KOPT-K1 (cell line): Measurements from ENCODE around the gene DUSP23.

Experiments used
- H3K27ac ChIP-seq: fragments of 200-600 bp; sonication (generic); 2 replicates; pipeline ENCODE4 v1.5.1; 2016; ENCODE audit warnings: antibody characterized with exemption, mild to moderate bottlenecking, low read depth, low read length; ENCODE audit not compliant: poor library complexity, severe bottlenecking
- H3K36me3 ChIP-seq: fragments of 200-600 bp; sonication (generic); 2 replicates; pipeline ENCODE4 v1.5.1; 2017; ENCODE audit warnings: antibody characterized with exemption, mild to moderate bottlenecking, low read length, moderate library complexity; ENCODE audit not compliant: insufficient read depth
- H3K9me3 ChIP-seq: fragments of 200-600 bp; sonication (generic); 2 replicates; pipeline ENCODE4 v1.5.1; 2017; ENCODE audit warnings: antibody characterized with exemption, low read length, mild to moderate bottlenecking; ENCODE audit not compliant: insufficient read depth, poor library complexity, severe bottlenecking

Gene DUSP23

DNA sequence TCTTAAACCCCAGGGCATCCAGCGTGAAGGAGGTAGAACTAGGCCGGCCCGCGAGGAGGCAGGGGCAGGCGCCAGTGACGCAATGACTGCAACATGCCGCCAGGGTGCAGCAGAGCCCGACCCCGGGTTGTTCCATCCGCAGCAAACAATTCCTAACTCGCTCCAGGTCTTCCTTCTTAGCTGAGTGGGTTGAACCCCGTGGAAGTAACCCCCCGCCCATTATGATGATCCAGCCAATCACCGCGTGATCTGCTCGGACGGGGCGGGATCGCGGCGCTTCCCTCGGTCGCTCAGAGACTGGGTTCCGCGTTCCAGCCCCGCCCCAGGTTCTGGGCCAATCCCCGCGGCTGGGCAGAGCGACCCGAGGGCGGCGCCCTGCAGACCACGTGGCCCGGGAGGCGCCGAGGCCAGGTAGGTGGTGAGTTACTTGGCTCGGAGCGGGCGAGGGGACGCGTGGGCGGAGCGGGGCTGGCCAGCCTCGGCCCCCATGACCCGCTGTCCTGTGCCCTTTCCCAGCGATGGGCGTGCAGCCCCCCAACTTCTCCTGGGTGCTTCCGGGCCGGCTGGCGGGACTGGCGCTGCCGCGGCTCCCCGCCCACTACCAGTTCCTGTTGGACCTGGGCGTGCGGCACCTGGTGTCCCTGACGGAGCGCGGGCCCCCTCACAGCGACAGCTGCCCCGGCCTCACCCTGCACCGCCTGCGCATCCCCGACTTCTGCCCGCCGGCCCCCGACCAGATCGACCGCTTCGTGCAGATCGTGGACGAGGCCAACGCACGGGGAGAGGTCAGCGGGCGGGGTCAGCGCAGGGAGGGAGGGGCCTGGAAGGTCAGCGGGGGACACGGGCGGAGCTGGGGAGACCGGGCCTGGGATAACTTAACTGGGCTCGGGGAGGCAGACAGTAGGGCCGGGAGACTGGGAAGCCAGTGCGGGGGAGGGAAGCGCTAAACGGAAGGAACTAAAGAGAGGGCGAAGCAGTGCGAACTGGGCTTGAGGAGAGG lies at the start of gene DUSP23:
TSS of gene DUSP23 (plus strand) at position 380 of the 1,000 bp plus-strand sequence. CDS start at position 519, 139 bp downstream.
- Histone ChIP-seq H3K9me3 (no peaks in the 10 kb centered on the region), H3K27ac (no peak within 1 kb of the TSS), H3K36me3 (no peaks in the 10 kb centered on the region)

DNA sequence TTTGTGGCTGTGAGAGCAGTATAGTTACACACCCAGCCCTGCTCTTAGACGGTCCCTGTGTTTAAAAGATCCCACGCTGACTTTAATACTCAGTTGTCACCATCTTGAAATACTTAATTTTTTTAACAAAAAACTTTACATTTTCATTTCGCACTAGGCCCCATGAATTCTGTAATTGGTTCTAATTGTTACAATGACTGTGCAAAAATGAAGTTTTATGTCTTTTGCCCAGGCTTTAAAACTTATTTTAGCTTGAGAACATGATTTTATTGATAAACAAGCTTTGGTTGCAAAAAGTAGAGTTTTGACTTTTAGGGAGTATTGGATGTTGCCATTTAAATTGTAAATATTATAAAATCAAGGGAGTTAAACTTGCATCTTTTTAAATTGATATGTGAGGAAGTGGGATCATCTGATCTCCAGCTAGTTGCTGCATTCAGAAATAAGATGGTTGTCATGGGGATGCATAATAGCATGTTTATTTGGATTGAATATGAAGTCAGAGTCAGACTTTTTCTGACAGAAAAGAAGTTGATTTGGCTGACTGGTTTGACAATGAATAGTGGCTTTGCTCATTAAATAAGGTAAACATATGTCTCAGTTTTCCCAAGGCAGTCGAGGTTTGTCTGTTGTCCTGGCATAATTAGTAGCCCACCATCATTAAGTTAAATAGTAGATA lies 43.4 kb upstream of the DUSP23 start:
- no peak overlapping the region for H3K27ac ChIP-seq
- no peaks in the 10 kb centered on the region for H3K9me3 ChIP-seq
- H3K36me3 ChIP-seq: no peaks in the 10 kb centered on the region

DNA sequence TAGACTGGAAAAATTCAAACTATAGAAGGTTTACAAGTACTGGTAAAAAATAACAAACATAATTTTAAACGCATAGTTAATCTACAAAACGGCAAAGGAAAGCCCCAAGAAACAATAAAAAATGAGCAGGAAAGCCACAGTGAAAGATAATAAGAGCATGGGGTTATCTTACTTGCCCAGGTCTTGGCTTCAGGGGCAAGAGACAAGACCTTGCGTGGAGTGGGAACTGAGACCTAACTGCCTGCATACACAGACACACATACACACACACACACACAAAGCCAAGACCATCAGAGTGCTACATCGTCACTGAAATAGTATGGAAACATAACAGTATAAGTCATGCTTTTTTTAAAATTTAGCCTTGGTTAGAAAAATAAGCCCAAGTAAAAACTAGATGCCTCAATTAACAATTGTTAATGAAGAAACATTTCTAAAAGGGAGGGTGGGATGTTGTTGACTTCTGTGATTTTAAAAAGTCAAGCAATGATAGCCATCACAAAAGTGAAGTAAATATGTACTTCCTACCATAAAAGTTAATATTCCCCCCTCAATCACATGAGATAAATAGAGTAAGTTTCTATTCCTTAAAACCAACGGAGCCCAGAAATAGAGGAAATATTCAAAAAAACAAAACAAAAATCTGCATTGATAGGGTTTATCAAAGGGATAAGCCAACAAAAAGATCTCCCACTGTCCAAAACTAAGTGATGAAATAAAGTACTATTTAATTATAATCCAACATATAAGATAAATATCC lies 36.9 kb upstream of the DUSP23 start:
- Histone ChIP-seq H3K9me3 (no peaks in the 10 kb centered on the region), H3K27ac (no peak overlapping the region)

DNA sequence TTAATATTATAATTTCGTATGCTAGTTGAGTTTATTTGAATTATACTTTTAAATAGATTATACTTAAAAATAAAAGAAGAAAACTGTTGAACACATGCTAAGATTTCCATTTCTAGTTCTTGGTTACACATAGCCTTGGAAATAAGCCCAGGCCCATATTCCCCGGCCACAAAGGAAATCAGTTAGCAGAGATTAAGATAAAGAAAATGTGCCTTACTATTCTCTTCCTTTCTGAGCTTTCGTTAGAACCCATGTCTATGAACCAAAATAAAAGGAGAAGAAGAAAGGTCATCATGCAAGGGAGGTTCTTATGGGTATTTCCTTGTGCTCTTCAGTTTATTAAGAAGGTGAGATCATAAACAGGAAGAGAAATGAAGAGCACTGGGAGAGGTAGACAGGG lies 34.1 kb upstream of the DUSP23 start:
- Histone ChIP-seq H3K9me3 (no peaks in the 10 kb centered on the region), H3K27ac (no peak overlapping the region), H3K36me3 (no peaks in the 10 kb centered on the region)

More for the DNA sequence above, 36.9 kb upstream of the DUSP23 start:
- H3K36me3 ChIP-seq: no peaks in the 10 kb centered on the region

DNA sequence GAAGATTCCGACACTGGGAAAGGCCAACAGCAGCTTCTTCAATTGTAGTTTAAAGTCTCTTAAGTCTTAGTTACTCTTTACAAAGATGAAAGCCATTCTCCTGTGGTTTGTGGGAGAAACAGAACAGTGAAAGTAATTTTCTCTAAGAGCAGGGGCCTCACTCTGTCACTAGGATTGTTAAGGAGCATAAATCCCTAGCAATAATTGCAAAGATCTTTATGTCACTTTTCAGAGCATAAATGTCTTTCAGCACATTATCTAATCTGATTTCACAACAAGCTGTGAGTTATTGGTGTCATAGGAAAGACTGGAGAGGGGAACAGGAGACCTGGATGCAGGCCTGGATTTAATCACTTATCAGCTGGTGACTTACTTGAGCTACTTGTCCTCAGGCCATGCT lies 32.4 kb upstream of the DUSP23 start:
- no peak overlapping the region for H3K27ac ChIP-seq
- H3K36me3 ChIP-seq: no peaks in the 10 kb centered on the region
- no peaks in the 10 kb centered on the region for H3K9me3 ChIP-seq

DNA sequence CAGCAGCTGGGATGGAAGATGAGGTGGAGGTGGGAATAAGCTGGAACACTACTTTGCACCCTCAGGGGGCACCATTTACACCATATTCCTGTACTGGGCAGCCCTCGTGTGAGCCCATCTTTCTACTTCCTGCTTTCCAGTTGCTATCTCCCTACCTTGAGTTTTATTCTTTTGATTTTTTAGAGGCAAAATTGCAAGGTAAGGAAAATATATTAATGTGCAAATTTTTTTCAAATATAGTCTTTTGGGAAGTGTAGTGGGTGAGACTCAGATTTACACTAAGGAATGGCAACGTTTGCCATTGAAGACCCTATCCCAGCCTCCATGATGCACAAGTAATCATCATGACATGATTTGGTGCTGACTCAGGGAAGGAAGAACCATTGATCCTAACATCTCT lies 31.1 kb upstream of the DUSP23 start:
- no peak overlapping the region for H3K27ac ChIP-seq
- H3K9me3 ChIP-seq: no peaks in the 10 kb centered on the region
- H3K36me3 ChIP-seq: no peaks in the 10 kb centered on the region

DNA sequence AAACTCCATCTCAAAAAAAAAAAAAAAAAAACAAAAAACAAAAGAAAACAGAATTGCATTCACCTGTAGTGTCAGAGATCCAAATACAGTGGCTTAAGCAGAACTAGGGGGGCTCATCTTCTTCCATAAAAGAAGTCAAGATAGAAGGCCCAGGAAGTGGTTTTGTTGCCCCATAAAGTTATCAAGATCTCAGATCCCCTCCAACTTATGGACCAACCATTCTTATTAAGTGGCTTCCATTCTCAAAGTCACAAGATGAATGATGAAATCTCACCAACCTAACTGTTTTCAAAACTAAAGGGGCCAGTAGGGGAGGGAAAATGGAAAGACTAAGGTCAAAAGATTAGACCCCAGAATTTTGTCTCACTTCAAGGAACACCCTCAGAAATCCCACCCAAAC lies 30.1 kb upstream of the DUSP23 start:
- no peaks in the 10 kb centered on the region for H3K36me3 ChIP-seq
- no peaks in the 10 kb centered on the region for H3K9me3 ChIP-seq
- H3K27ac ChIP-seq: no peak overlapping the region

DNA sequence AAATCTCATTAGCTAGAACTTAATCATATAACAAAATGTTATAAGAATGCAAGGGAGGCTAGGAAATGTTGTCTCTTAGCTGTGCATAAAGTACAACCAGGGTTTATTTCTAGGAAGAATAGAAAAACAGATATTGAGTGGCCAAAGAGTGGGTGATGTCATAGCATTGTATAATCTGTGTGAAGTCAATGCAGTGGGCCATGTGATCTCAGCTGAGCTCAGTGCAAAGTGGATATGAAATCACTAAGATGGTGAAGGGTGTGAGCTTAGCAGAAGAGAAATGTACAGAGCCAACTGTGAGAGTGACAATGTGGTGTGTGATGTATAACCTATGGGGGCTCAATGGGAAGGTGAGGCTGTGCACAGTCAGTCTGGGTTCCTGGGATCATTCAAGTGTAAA lies 29.7 kb upstream of the DUSP23 start:
- Histone ChIP-seq H3K9me3 (no peaks in the 10 kb centered on the region), H3K36me3 (no peaks in the 10 kb centered on the region), H3K27ac (no peak overlapping the region)

DNA sequence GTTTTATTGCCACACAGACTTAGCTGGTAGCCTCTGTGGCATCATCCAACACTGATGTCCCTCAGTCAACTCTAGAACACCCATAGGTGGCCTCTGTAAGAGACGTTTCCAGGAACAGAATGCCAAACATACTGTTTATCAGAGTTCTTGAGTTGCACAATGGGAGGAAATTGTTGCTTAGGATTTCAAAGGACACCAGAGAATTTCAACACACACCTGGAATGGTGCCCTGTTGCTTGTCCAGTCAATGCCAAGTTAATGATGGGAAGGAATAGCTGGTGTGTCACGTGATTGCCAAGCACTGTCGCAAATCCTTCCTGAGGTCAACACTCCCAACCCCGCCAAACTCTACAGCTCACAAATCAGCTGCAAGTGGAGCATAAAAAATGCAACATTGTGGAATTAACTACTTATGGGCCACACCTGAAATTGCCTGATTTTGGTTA lies 28.6 kb upstream of the DUSP23 start:
- H3K36me3 ChIP-seq: no peaks in the 10 kb centered on the region
- H3K27ac ChIP-seq: no peak overlapping the region
- no peaks in the 10 kb centered on the region for H3K9me3 ChIP-seq

DNA sequence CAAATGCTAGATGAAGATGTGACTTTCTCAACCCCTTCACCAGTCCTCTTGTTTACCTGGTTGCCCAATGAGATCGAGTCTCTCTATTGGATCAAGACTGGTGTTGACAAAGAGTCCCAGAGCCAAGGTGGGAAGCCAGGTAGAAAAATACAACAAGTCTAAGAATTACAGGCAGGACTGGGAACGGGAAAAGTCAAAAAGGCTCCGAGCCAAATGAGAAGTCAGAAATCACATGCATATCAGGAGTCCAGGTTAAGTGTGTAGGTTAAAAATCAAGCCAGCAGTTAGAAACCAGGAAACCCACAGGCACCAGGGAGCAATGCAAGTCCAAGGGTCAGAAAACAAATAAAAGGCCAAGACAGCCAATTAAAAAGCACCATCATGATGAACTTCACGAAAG lies 27.4 kb upstream of the DUSP23 start:
- H3K36me3 ChIP-seq: no peaks in the 10 kb centered on the region

DNA sequence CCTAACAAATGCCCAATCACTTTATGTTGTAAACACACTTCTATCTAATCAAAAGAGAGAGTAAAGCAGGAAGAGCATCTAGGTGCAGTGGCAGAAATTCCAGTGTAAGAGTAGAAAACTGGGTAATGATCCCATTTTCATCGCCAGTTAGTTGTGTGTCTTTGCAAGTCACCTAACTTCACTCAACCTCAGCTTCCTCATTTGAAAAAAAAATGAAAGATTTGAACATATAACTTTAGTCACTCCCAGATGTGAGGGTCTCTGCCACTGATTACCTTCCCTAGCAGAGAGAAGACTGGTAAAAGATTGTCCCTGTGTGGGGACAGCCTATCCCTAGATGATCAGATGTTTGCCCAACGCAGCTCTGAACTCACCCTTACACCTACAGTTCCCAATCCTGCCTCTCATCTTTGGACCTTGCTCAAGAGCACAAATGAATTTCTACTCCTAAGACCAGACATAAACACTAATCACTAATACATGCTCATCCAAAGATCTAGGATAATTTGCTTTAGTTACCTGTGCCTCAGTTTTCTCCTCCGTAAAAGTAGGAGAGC lies 25.2 kb upstream of the DUSP23 start:
- Histone ChIP-seq H3K9me3 (no peaks in the 10 kb centered on the region), H3K27ac (no peak overlapping the region), H3K36me3 (no peaks in the 10 kb centered on the region)

More for the DNA sequence above, 27.4 kb upstream of the DUSP23 start:
- Histone ChIP-seq H3K9me3 (no peaks in the 10 kb centered on the region), H3K27ac (no peak overlapping the region)

DNA sequence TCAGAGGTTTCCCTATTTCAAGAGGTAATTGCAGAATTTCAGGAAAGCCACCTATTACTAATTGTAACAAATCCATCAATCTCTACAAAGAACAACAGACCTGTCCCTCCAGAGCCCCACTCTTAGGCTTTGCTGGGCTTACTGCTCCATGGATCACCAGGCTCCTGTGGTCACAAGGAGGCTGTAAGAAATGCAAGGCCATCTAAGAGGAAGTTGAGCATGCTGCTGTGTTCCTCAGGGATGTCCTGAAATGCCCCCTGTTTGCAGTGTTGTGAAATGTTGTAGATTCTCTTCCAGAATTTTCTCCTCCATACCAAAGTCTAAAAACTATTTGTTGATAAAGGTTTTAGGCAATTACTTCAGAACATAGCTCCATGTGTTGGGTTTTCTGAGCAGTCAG lies 24.4 kb upstream of the DUSP23 start:
- no peak overlapping the region for H3K27ac ChIP-seq
- no peaks in the 10 kb centered on the region for H3K36me3 ChIP-seq
- no peaks in the 10 kb centered on the region for H3K9me3 ChIP-seq

DNA sequence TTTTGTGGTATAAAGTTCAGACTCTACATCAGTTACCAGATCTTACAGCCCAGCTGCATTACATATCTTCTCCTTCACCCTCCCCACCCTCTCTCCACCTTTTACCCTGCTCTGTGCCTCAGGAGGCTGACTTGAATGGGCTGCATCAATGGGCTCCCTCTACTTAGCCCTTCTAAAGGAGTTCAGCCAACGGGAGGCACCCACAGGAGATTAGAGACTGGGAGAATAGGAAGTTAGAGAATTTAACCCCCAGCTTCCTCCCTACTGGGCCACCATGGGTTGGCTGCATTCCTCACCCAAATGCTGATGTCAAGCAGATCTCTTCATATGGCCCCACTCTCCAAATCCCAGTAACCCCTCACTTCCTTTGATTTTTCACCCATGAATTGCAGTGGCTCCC lies 17.1 kb upstream of the DUSP23 start:
- H3K27ac ChIP-seq: no peak overlapping the region
- H3K9me3 ChIP-seq: no peaks in the 10 kb centered on the region
- H3K36me3 ChIP-seq: no peaks in the 10 kb centered on the region

DNA sequence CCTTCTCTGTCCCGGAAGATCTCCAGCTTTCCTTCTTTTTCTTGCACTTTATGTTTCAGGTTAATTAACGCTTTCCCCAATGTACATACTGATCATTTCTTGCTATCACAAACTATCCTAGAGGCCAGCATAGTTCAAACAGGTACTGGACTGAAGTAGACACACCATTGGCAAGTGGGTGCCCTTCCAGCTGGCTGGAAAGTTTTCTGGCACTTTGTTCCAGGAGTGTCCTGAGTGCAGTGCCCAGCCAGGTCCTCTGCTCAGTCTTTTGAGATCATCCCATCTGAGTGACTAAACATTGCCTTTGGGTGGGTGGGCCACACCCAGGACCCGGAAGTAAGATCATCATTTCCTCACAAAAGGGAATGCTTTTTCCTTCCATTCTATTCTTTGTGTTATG lies 15.0 kb upstream of the DUSP23 start:
- no peak overlapping the region for H3K27ac ChIP-seq
- H3K9me3 ChIP-seq: no peaks in the 10 kb centered on the region
- no peaks in the 10 kb centered on the region for H3K36me3 ChIP-seq
